NCI-H446 (cell line): ENCODE results near the gene PNMA6E.
"Not testable (repeated sequence)": the region's sequence is repeated elsewhere in the genome, so short reads cannot be mapped to it uniquely, and the experiment has no call there.

Experiments
- DNase-seq, 2 experiments: peaks; one replicate each; lab custom pipeline; 2025; lab: John Stamatoyannopoulos, UW

The PNMA6E gene

GRCh38 chrX:153408221-153408721 is 7.1 kb upstream of the PNMA6E start:
- DNase-seq: no peak

GRCh38 chrX:153407736-153408135 is 6.6 kb upstream of the PNMA6E start:
- no peak for DNase-seq

GRCh38 chrX:153406903-153407302 is 5.8 kb upstream of the PNMA6E start:
- DNase-seq: no peak

GRCh38 chrX:153406011-153406410 is 4.9 kb upstream of the PNMA6E start:
- DNase-seq: no peak

GRCh38 chrX:153405426-153405825 is 4.3 kb upstream of the PNMA6E start:
- no peak for DNase-seq

GRCh38 chrX:153404333-153404732 is 3.2 kb upstream of the PNMA6E start:
- DNase-seq: not testable (repeated sequence)

- DNase-seq: peak in 1 of 2 experiments; percentile 38
Measured at GRCh38 chrX:153400146-153401132, 711 bp downstream of the PNMA6E start.

GRCh38 chrX:153398275-153398960 is 2.7 kb downstream of the PNMA6E start:
- no peak for DNase-seq

- no peak for DNase-seq
Measured at GRCh38 chrX:153397256-153397960, 3.7 kb downstream of the PNMA6E start.

GRCh38 chrX:153396320-153397195 is 4.6 kb downstream of the PNMA6E start:
- DNase-seq: no peak

GRCh38 chrX:153395613-153396319 is 5.4 kb downstream of the PNMA6E start:
- no peak for DNase-seq

GRCh38 chrX:153394612-153395011 is 6.5 kb downstream of the PNMA6E start:
- no peak for DNase-seq

- no peak for DNase-seq
Measured at GRCh38 chrX:153392642-153393321, 8.4 kb downstream of the PNMA6E start.

- DNase-seq: not testable (repeated sequence)
Measured at GRCh38 chrX:153389460-153389768, 11.7 kb downstream of the PNMA6E start.

- DNase-seq: no peak
Measured at GRCh38 chrX:153388722-153389459, 12.3 kb downstream of the PNMA6E start.

- no peak for DNase-seq
Measured at GRCh38 chrX:153387987-153388721, 13.0 kb downstream of the PNMA6E start.

- DNase-seq: no peak
Measured at GRCh38 chrX:153387345-153387744, 13.8 kb downstream of the PNMA6E start.

GRCh38 chrX:153386097-153386496 is 15.1 kb downstream of the PNMA6E start:
- no peak for DNase-seq

- DNase-seq: not testable (repeated sequence)
Measured at GRCh38 chrX:153384973-153385372, 16.2 kb downstream of the PNMA6E start.
